DMS53 (cell line): ENCODE data around the gene WDR20.

ENCODE experiments used
- DNase-seq: peaks from one replicate; lab custom pipeline; 2025; lab: John Stamatoyannopoulos, UW

WDR20 gene

DNA sequence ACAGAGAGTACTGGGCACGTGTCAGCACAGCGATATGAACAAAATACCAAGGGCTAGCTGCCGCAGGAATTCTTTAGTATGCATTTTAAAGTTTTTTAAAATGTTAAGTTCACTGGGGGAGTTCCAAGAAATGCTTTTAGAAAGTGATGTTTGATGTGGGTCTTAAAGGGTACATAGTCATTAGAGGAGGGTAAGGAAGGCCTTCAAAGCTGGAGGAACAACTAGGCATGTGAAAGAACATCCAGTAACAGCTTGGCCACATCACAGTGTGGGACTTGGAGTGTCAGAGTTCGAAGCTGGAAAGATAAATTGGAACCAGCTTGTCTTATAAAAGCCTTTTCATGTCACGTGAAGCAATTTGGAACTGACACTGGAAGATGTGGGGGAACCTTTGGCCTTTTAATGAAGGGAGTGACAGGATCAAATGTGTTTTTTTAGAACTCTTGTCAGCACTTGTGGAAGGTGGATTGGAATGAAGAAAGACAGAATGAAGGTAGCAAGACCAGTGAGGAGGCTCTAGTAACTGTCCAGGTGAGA is 57.7 kb downstream of the WDR20 start:
- DNase-seq: no peak

DNA sequence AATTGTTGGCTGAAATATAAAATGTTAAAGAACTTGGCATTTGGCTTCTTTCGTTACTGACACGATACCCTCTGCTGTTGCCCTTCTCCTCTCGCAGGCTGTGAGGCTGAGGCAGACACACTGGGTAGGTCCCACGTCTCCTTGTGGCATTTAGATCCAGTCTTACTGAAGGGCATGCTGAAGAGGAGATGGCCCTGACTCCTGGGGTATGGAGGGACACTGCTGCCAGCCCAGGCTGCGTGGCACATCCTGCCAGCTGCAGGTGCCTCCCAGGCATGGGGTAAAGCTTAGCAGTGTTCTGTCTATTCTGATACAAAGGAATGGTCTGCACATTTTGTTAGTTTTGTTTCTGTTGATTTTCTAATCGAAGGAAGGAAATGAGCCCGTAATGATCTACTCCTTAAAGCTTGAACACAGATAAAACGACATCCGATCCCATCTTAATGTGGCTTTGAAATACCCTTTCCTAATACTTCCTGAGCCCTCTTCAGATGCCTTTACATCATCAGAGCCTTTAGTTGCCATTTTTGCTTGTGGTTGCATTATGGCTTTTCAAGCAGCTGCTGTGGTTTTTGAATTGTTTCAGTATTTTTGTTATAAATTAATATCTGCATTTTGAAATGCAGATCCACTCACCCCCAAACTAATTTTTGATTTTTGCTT is 61.1 kb downstream of the WDR20 start:
- no peak for DNase-seq

GRCh38 chr14:102201353-102201738 is 61.6 kb downstream of the WDR20 start:
- no peak for DNase-seq

DNA sequence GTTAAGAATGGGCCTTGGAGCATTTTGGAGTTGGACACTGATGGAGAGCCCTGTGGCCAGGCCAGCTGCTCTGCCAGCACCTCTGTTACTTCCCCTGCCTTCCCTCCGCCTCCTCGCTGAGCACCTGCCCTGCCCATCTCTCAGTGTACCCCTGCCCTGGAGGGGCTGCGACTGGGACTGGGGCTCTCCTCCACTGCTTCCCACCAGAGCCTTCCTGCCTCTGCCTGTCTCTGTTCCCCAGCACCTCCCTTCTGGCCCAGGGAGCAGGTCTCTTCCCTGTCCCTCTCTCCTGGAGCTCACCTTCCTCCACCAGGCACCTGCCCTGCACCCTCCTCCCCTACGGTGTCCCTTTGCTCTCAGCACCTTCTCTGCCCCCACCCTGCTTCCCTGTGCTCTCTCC is 62.1 kb downstream of the WDR20 start:
- no peak for DNase-seq

DNA sequence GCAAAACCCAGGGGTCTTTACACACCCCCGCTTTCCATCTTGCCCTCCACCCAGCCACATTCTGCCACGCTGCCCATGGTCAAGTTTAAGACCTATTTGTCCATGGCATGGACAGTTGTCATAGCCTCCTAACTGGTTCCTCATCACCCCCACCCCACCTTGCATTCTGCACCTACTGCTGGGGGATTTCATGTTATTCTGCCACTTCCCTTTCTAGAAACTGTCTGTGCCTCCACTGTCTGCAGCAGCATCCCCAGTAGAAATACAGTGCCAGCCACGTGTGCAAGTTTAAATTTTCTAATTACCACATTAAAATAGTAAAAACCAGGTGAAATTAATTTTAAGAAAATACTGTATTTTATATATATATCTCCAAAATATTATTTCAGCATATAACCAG is 63.2 kb downstream of the WDR20 start:
- DNase-seq: no peak

GRCh38 chr14:102203382-102203781 is 63.7 kb downstream of the WDR20 start:
- no peak for DNase-seq

DNA sequence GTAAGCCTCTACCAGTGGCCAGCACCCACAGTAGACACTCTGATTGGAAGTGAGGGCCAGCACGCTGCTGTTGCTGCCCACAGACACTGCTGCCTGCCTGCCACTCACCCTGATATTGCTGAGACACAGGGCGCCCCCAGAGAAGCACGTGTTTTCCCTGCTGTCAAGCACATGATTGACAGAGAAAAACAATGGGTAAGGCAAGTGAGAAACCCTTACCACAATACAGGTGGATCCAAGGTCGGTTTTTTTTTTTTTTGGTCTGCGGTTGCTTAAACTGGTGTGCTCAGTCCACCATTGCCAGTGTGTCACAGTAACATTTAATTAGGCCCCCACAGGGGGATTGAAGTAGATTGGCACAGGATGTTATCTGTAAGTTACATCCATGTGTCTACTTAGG is 65.9 kb downstream of the WDR20 start:
- no peak for DNase-seq

- no peak for DNase-seq
These were observed 67.2 kb downstream of the WDR20 start for GRCh38 chr14:102206918-102207317.

- no peak for DNase-seq
These were observed 68.2 kb downstream of the WDR20 start for GRCh38 chr14:102207831-102208365.

DNA sequence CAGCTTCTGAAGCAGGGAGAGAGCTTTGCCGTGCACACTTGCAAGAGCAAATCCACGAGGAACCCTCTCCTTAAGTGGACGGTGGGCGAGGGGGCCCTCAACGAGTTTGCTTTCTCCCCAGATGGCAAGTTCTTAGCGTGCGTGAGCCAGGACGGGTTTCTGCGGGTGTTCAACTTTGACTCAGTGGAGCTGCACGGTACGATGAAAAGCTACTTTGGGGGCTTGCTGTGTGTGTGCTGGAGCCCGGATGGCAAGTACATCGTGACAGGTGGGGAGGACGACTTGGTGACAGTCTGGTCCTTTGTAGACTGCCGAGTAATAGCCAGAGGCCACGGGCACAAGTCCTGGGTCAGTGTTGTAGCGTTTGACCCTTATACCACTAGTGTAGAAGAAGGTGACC is 69.0 kb downstream of the WDR20 start:
- no peak for DNase-seq

GRCh38 chr14:102209224-102209966 is 69.7 kb downstream of the WDR20 start:
- peak; percentile 14 for DNase-seq

GRCh38 chr14:102210421-102211042 is 70.8 kb downstream of the WDR20 start:
- DNase-seq: no peak

- no peak for DNase-seq
These were observed 71.5 kb downstream of the WDR20 start for GRCh38 chr14:102211240-102211639.

- no peak for DNase-seq
These were observed 72.7 kb downstream of the WDR20 start for GRCh38 chr14:102212356-102212755.

DNA sequence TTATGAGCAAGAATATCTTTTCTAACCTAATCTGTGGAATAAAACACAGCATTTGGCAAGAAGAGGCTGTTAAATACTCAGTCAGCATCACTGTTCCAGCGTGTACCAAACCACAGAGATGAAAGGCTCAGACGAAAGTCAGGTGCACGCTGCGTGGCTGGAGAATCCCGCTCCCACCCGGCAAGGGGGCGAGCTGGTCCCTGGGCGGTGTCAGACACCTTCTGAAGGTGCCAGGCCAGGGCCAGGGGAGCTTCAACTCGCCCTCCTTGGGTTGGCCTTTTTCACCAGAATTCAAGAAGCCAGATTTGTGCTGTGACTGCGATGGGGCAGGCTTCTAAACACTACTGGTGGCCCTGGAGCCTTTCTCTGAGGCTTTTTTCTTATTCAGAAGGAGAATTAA is 73.1 kb downstream of the WDR20 start:
- DNase-seq: no peak

GRCh38 chr14:102213470-102213869 is 73.8 kb downstream of the WDR20 start:
- no peak for DNase-seq

GRCh38 chr14:102213984-102214658 is 74.4 kb downstream of the WDR20 start:
- DNase-seq: peak; percentile 36

GRCh38 chr14:102215071-102215470 is 75.4 kb downstream of the WDR20 start:
- DNase-seq: peak; percentile 76

DNA sequence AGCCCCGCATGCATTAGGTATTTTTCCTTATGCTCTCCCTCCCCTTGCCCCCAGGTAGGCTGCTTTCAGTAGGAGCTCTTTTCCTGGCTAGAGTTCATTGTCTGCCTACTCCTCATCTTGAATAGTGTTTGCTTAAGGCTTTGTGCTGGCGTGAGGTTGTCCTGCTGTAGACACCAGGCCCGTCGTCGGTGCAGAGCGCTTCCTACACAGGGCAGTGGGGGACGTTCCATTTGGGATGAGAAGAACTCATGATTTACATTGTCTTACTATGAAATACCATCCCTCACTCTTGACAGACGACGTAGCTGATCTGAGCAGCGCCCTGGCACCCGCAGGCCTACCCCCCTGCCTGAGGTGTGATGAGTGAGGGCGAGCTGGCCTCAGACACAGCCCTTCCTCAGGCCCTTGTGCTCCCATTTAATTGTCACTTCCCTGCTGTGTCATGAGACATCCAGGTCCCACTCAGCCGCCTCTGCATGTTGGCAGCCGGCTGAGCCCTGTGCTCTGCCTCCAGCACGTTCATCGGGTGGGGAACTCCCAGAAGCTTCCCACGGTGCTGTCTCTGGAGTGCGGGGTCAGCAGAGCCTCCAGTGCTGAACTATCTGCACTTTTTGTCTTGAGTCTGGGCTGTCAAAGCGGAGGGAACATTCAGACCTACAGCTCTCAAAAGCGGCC is 76.0 kb downstream of the WDR20 start:
- peak; percentile 83 for DNase-seq

GRCh38 chr14:102217399-102217798 is 77.7 kb downstream of the WDR20 start:
- DNase-seq: no peak

DNA sequence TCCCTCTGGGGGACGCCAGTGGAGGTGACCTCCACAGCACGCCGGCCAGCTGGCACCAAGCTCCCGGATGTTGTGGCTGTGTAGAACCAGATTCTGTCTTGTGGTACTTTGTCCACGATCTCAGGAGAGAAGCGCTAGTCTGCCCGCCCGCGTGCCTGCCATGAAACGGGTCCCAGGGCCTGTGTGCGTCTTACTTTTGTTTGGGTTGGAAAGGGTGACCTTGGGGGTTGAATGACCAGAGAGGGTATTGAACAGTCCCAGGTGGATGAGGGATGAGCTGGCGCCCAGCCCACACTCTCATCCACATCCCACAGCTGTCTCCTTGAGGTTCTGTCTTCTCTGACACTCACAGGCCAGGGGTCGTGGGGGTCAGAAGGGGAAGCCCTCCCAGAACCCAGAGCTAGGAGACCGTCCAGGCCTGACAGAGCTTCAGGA is 78.3 kb downstream of the WDR20 start:
- DNase-seq: no peak

GRCh38 chr14:102218688-102219087 is 79.0 kb downstream of the WDR20 start:
- no peak for DNase-seq
